CD4-positive, alpha-beta memory T cell (primary cell): ENCODE data around the gene SMAGP. TPM values are rescaled to one million over a fixed set of nuclear protein-coding genes. Genes with fewer than 3 reads are reported as not detected.

Source experiments
- CTCF ChIA-PET: fragments of 350-600 bp; sonication (Branson Sonifier 250); formaldehyde crosslinking; loops from one replicate; lab custom pipeline; 2021; ENCODE audit warnings: inconsistent platforms; ENCODE audit not compliant: partially characterized antibody; lab: Charles Lee
- POLR2A ChIA-PET: fragments of 350-600 bp; sonication (Branson Sonifier 250); formaldehyde crosslinking; loops from one replicate; lab custom pipeline; 2021; ENCODE audit not compliant: partially characterized antibody; lab: Charles Lee
- DNase-seq, 5 donors: peaks; one replicate each; pipeline versions ENCODE4 v3.0.0 to v3.0.0-alpha.2; 2020 to 2022; ENCODE audit warnings: mixed read lengths in 1 of 5
- H3K27ac ChIP-seq: one replicate; pipeline ENCODE4 v1.7.0; 2013; ENCODE audit warnings: low read depth, low read length
- H3K27me3 ChIP-seq: 2 replicates; pipeline ENCODE4 v1.7.0; 2013; ENCODE audit warnings: mild to moderate bottlenecking, low read length, moderate library complexity; ENCODE audit not compliant: insufficient read depth
- H3K36me3 ChIP-seq: 2 replicates; pipeline ENCODE4 v1.7.0; 2013; ENCODE audit warnings: mild to moderate bottlenecking, low read length, moderate library complexity; ENCODE audit not compliant: insufficient read depth
- H3K4me1 ChIP-seq: 2 replicates; pipeline ENCODE4 v1.7.0; 2013; ENCODE audit warnings: mild to moderate bottlenecking, low read length, moderate library complexity; ENCODE audit not compliant: insufficient read depth
- H3K4me3 ChIP-seq, 2 donors: one replicate each; pipeline ENCODE4 v1.7.0; 2013; ENCODE audit warnings: low read length in 2 of 2, mild to moderate bottlenecking in 1 of 2
- H3K9me3 ChIP-seq, 2 donors: one replicate each; pipeline ENCODE4 v1.7.0; 2013; ENCODE audit warnings: low read length in 2 of 2, control low read depth in 1 of 2; ENCODE audit not compliant: control insufficient read depth in 1 of 2
- H3K27ac Mint-ChIP-seq, 7 donors: one replicate each; pipeline ENCODE4 v1.8.0; 2020 to 2021; ENCODE audit warnings: mixed read lengths in 7 of 7, mild to moderate bottlenecking in 6 of 7, inconsistent platforms in 3 of 7, moderate library complexity in 3 of 7
- H3K27me3 Mint-ChIP-seq, 2 donors: one replicate each; pipeline ENCODE4 v1.8.0; 2020 to 2021; ENCODE audit warnings: mixed read lengths in 2 of 2
- H3K36me3 Mint-ChIP-seq, 2 donors: one replicate each; pipeline ENCODE4 v1.8.0; 2020 to 2021; ENCODE audit warnings: mixed read lengths in 2 of 2, inconsistent platforms in 1 of 2, mild to moderate bottlenecking in 1 of 2
- H3K4me1 Mint-ChIP-seq, 4 donors: one replicate each; pipeline ENCODE4 v1.8.0; 2020 to 2021; ENCODE audit warnings: mixed read lengths in 4 of 4, mild to moderate bottlenecking in 1 of 4
- H3K4me3 Mint-ChIP-seq, 8 donors: one replicate each; pipeline ENCODE4 v1.8.0; 2020 to 2021; ENCODE audit warnings: mixed read lengths in 8 of 8, mild to moderate bottlenecking in 7 of 8, moderate library complexity in 6 of 8, inconsistent platforms in 3 of 8
- H3K9me3 Mint-ChIP-seq, 8 donors: one replicate each; pipeline ENCODE4 v1.8.0; 2020 to 2021; ENCODE audit warnings: mixed read lengths in 8 of 8, mild to moderate bottlenecking in 5 of 8, inconsistent platforms in 3 of 8, moderate library complexity in 1 of 8
- intact Hi-C: fragments of 100-400 bp; cut with micrococcal nuclease; formaldehyde crosslinking; loops from one replicate; pipeline ENCODE4 v1.15.1; 2023
- polyA plus RNA-seq, 2 donors: library from polyadenylated mRNA; unstranded; fragments of 300-500 nt; fragmentation: Illumina TruSeq; gene quantifications; one replicate each; pipeline ENCODE4 v1.2.3, GENCODE V29; 2021
- total RNA-seq, 2 experiments: library from RNA; stranded (reverse); gene quantifications; one replicate each; pipeline ENCODE4 v1.2.3, GENCODE V29; 2021

The SMAGP gene
- total and polyA plus RNA-seq, 4 experiments from 2014 or later, result 3.9 to 18.9 (median 8.0) TPM

DNA sequence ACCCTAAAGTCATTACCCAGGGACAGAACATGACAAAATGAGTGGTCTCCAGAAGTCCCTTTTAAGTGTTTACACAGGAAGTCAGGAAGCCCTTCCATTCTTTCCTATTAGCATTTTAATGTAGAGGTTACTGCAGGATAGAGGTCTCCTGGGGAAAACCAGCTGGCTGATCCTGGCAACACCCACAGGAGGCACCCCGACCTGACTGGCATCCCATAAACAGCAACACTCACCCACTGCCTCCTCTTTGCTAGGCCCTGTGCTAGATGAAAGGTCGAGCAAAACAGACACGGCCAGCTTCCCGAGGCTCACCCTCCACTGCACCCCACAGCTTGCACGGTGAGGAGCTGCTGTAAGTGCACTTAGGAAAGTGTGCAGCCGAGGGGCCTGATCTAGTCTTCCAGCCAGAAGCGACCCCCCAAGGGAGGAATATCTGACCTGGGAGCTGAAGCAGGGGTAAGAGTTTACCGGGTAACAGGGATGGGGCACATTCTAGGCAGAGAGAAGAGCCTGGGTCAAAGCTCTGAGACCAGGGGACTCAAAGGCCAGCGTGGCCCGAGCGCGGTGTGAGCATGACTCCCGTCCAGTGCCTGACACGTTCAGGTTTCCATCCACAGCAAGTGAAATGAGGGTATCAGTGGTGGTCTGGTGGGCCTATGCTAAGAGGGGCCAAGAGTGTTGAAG, 22.6 kb downstream of the SMAGP start:
- H3K9me3 Mint-ChIP-seq, result peaks cover 0 to 2% (median 0%) of the 10 kb centered on the region in 8 donors
- peak overlapping the region; percentile 75 to 100 (median 93) for H3K27ac Mint-ChIP-seq
- peaks cover 5 to 29% of the 10 kb centered on the region in 2 donors for H3K36me3 Mint-ChIP-seq
- POLR2A ChIA-PET, result interaction anchor here (0.9 to 3.2 kb wide), 3 partner anchors 9 to 164 kb away, joined by 3 to 16 read pairs (median 3); partner anchors contain the start of genes CSRNP2 and DAZAP2
- Histone ChIP-seq H3K36me3 (peaks cover 5% of the 10 kb centered on the region), H3K4me1 (peaks cover 43% of the 10 kb centered on the region), H3K27ac (peak overlapping the region; percentile 39), H3K4me3 (no peak overlapping the region), H3K27me3 (no peaks in the 10 kb centered on the region), H3K9me3 (no peaks in the 10 kb centered on the region)
- DNase-seq, result no peak
- intact Hi-C loops, result no loop called here
- no peaks in the 10 kb centered on the region for H3K27me3 Mint-ChIP-seq
- H3K4me1 Mint-ChIP-seq, result peaks cover 38 to 61% (median 46%) of the 10 kb centered on the region in 4 donors
- CTCF ChIA-PET, result interaction anchor here (1.0 kb wide), 1 partner anchor 29 kb away, joined by 3 read pairs; no protein-coding TSS in a partner anchor
- H3K4me3 Mint-ChIP-seq, result peak overlapping the region in 6 of 8 donors; percentile 20 to 59 (median 39)

DNA sequence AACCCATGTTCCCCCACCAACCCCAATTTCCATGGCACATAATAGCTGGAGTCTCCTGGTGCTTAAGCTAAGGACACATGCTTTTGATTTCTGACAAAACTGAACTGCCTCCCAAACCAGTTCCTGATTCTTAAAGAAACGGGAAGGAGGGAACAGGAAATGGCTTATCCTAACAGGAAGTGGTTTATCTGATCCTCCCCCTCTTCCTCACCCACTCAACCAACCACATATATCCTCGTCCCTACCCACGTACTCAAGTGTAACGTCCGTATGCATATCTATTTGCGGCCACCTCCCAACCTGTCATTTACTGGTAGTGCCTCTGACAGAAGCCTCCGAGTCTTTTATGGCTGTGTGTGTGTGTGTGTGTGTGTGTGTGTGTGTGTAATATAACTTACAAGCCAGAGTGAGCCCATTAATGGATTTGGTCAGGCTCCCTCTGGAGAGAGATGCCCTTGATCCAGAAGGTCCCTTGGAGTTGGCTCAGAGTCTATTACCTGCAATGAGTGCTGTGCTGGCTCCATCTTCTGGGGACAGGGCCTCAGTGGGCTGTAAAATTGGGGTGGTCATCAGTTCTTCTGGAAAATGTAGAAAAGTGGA, 23.9 kb downstream of the SMAGP start:
- H3K9me3 ChIP-seq, result no peaks in the 10 kb centered on the region
- peak overlapping the region in 7 of 8 donors; percentile 32 to 58 (median 45) for H3K4me3 Mint-ChIP-seq
- H3K4me1 ChIP-seq, result peaks cover 53% of the 10 kb centered on the region
- DNase-seq, result peak; percentile 38 to 71 (median 57)
- no peaks in the 10 kb centered on the region for H3K27me3 ChIP-seq
- H3K27me3 Mint-ChIP-seq, result no peaks in the 10 kb centered on the region
- intact Hi-C loops, result no loop called here
- H3K9me3 Mint-ChIP-seq, result peaks cover 0 to 2% (median 0%) of the 10 kb centered on the region in 8 donors
- peak overlapping the region; percentile 42 for H3K27ac ChIP-seq
- POLR2A ChIA-PET, result interaction anchor here (1.1 to 3.2 kb wide), 4 partner anchors 8 to 84 kb away, joined by 3 to 16 read pairs (median 6); partner anchors contain the start of genes DAZAP2 and SMAGP
- peak overlapping the region; percentile 88 to 100 (median 92) for H3K27ac Mint-ChIP-seq
- H3K4me3 ChIP-seq, result no peak overlapping the region
- H3K36me3 Mint-ChIP-seq, result peaks cover 15 to 39% of the 10 kb centered on the region in 2 donors
- peaks cover 16% of the 10 kb centered on the region for H3K36me3 ChIP-seq
- CTCF ChIA-PET, result interaction anchor here (1.0 to 1.2 kb wide), 3 partner anchors 28 to 200 kb away, joined by 3 to 4 read pairs (median 3); no protein-coding TSS in a partner anchor
- H3K4me1 Mint-ChIP-seq, result peaks cover 44 to 75% (median 55%) of the 10 kb centered on the region in 4 donors

DNA sequence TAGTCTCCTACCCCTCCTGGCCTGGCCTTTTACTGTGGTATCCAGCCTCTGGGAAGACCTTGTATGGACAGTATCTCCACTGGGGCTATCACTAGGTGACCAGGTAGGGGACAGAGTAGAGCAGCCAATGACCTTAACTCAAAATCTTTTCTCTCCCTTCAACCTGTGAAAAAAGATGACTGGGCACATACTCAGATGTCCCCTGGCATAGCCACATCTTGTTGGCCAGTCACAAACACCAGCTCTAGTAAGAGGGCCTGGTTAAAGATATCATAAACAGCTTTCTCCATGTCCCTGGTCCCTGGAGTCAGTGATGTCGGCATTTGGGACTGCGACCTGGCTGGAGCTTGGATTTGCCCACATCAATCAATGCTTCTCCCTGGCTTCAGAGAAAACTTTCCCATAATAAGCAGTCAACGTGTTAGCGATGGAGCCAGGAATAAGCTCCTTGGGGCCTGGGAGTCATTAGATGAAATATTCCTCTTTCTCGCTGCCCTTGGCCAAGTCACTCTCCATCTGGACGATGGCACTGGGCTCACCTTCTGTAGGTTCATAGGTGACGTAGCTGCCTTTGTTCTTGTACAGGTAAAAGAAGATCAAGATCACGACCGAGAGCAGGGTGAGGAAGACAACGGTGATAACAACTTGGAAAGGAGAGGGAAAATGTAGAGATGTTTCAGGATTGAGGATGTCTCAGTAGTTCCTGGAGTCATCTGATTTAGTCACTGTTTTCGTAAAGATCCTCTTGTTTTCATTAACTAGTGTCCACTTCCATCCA, 24.6 kb downstream of the SMAGP start:
- Mint-ChIP-seq H3K27me3 (no peaks in the 10 kb centered on the region), H3K27ac (peak overlapping the region; percentile 88 to 100 (median 92)), H3K4me1 (peaks cover 47 to 79% (median 61%) of the 10 kb centered on the region in 4 donors), H3K9me3 (peaks cover 0 to 2% (median 0%) of the 10 kb centered on the region in 8 donors), H3K4me3 (peak overlapping the region in 7 of 8 donors; percentile 25 to 56 (median 44)), H3K36me3 (peaks cover 21 to 45% of the 10 kb centered on the region in 2 donors)
- intact Hi-C loops, result no loop called here
- ChIA-PET CTCF (interaction anchor here (1.2 kb wide), 2 partner anchors 29 to 199 kb away, joined by 3 to 4 read pairs; no protein-coding TSS in a partner anchor), POLR2A (interaction anchor here (1.1 to 1.7 kb wide), 4 partner anchors 7 to 84 kb away, joined by 3 to 8 read pairs (median 4); partner anchors contain the start of gene SMAGP)
- peaks cover 60% of the 10 kb centered on the region for H3K4me1 ChIP-seq
- peaks cover 23% of the 10 kb centered on the region for H3K36me3 ChIP-seq
- no peak overlapping the region for H3K4me3 ChIP-seq
- DNase-seq, result peak in 1 of 5 donors; percentile 14
- H3K27ac ChIP-seq, result peak overlapping the region; percentile 42
- H3K9me3 ChIP-seq, result no peaks in the 10 kb centered on the region
- H3K27me3 ChIP-seq, result no peaks in the 10 kb centered on the region

DNA sequence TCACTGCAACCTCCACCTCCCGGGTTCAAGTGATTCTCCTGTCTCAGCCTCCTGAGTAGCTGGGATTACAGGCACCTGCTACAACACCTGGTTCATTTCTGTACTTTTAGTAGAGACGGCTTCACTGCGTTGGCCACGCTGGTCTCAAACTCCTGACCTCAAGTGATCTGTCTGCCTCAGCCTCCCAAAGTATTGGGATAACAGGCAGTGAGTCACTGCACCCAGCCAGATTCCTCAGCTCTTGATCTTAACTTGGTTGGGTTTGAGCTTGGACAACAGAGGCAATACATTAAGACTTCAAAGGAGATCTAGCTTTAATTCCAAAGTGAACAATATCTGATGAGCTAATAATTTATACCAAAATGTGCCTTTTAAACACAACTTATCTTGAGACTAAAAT, 25.9 kb downstream of the SMAGP start:
- H3K27ac Mint-ChIP-seq, result peak overlapping the region; percentile 22 to 100 (median 44)
- H3K4me3 Mint-ChIP-seq, result peak overlapping the region in 2 of 8 donors; percentile 1 to 35
- H3K36me3 ChIP-seq, result peaks cover 32% of the 10 kb centered on the region
- H3K27ac ChIP-seq, result peak overlapping the region; percentile 0
- ChIA-PET CTCF (interaction anchor here (0.6 to 1.9 kb wide), 5 partner anchors 7 to 649 kb away, joined by 3 to 10 read pairs (median 4); partner anchors contain the start of genes POU6F1 and SMAGP), POLR2A (interaction anchor here (0.7 to 8.7 kb wide), 8 partner anchors 9 to 232 kb away, joined by 3 to 177 read pairs (median 4); partner anchors contain the start of gene POU6F1)
- DNase-seq, result no peak
- peaks cover 51 to 91% (median 71%) of the 10 kb centered on the region in 4 donors for H3K4me1 Mint-ChIP-seq
- H3K36me3 Mint-ChIP-seq, result peaks cover 27 to 57% of the 10 kb centered on the region in 2 donors
- no peak overlapping the region for H3K4me3 ChIP-seq
- intact Hi-C loops, result no loop called here
- H3K4me1 ChIP-seq, result peaks cover 71% of the 10 kb centered on the region
- no peaks in the 10 kb centered on the region for H3K9me3 ChIP-seq
- no peaks in the 10 kb centered on the region for H3K27me3 Mint-ChIP-seq
- no peaks in the 10 kb centered on the region for H3K27me3 ChIP-seq
- H3K9me3 Mint-ChIP-seq, result peaks cover 0 to 2% (median 0%) of the 10 kb centered on the region in 8 donors

DNA sequence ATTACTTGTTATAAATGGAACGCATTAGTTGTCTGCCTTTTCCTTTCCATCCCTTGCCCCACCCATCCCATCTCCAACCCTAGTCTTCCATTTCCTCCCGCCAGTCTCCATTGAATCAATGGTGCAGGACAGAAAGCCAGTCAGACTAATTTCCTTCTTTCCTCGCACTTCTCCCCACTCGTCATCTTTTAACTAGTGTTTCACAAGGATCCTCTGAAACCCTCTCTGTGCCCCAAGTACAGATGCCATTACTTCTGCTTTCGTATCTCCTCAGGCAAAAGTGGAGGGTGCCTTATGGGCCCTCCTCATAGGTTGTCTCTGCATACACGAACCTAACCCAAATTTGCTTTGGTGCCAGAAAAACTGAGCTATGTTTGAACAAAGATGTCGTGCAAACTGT, 27.3 kb downstream of the SMAGP start:
- intact Hi-C loops, result loop anchor here (1.0 kb wide), 1 partner anchor 196 kb away; no protein-coding TSS in a partner anchor
- Mint-ChIP-seq H3K27me3 (no peaks in the 10 kb centered on the region), H3K9me3 (peaks cover 0 to 2% (median 0%) of the 10 kb centered on the region in 8 donors), H3K36me3 (peaks cover 27 to 70% of the 10 kb centered on the region in 2 donors), H3K27ac (peak overlapping the region in 6 of 7 donors; percentile 2 to 100 (median 42)), H3K4me3 (peak overlapping the region in 7 of 8 donors; percentile 1 to 63 (median 42)), H3K4me1 (peaks cover 49 to 94% (median 66%) of the 10 kb centered on the region in 4 donors)
- no peak for DNase-seq
- POLR2A ChIA-PET, result interaction anchor here (0.5 to 8.7 kb wide), 3 partner anchors 26 to 101 kb away, joined by 4 to 177 read pairs (median 8); partner anchors contain the start of gene POU6F1
- Histone ChIP-seq H3K4me3 (no peak overlapping the region), H3K36me3 (peaks cover 32% of the 10 kb centered on the region), H3K9me3 (no peaks in the 10 kb centered on the region), H3K4me1 (peaks cover 65% of the 10 kb centered on the region), H3K27me3 (no peaks in the 10 kb centered on the region), H3K27ac (no peak overlapping the region)
- CTCF ChIA-PET, result no interaction called here

DNA sequence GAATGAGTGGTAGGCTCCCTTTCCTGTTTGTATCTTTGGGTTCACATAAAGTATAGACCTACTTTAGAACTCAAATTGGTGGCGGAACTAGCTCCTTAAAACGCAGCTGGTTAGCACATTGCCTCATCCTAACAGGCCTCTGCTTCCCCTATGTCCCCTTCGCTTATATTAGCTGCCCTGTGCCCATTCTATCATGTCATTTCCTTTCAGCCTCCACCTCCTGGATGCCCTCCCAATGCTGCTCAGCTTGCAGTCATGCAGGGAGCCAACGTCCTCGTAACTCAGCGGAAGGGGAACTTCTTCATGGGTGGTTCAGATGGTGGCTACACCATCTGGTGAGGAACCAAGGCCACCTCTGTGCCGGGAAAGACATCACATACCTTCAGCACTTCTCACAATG, 28.1 kb downstream of the SMAGP start:
- CTCF ChIA-PET, result no interaction called here
- peak overlapping the region; percentile 62 to 100 (median 72) for H3K27ac Mint-ChIP-seq
- no peaks in the 10 kb centered on the region for H3K27me3 Mint-ChIP-seq
- Histone ChIP-seq H3K27ac (no peak overlapping the region), H3K4me3 (no peak overlapping the region), H3K27me3 (no peaks in the 10 kb centered on the region), H3K9me3 (no peaks in the 10 kb centered on the region), H3K36me3 (peaks cover 32% of the 10 kb centered on the region), H3K4me1 (peaks cover 60% of the 10 kb centered on the region)
- POLR2A ChIA-PET, result interaction anchor here (1.1 to 8.7 kb wide), 3 partner anchors 25 to 216 kb away, joined by 3 to 177 read pairs (median 3); partner anchors contain the start of gene POU6F1
- H3K4me1 Mint-ChIP-seq, result peaks cover 44 to 88% (median 61%) of the 10 kb centered on the region in 4 donors
- H3K9me3 Mint-ChIP-seq, result peaks cover 0 to 2% (median 0%) of the 10 kb centered on the region in 8 donors
- peaks cover 27 to 70% of the 10 kb centered on the region in 2 donors for H3K36me3 Mint-ChIP-seq
- peak overlapping the region in 6 of 8 donors; percentile 11 to 65 (median 46) for H3K4me3 Mint-ChIP-seq
- intact Hi-C loops, result no loop called here
- DNase-seq, result no peak
